Glutamatergic neuron (in vitro differentiated cells): ENCODE results near the gene EYA4. TPM values are rescaled to one million over a fixed set of nuclear protein-coding genes. Genes with fewer than 3 reads are reported as not detected.
A peak's percentile ranks its signal among the peaks of the same experiment; 100 is the strongest.

Experiments
- DNase-seq: peaks from one replicate; pipeline ENCODE4 v3.0.0; 2022
- H3K27ac Mint-ChIP-seq: one replicate; pipeline ENCODE4 v1.8.0; 2020; ENCODE audit warnings: mild to moderate bottlenecking, mixed read lengths, inconsistent platforms; ENCODE audit not compliant: unreplicated experiment
- H3K27me3 Mint-ChIP-seq: one replicate; pipeline ENCODE4 v1.8.0; 2020; ENCODE audit warnings: mild to moderate bottlenecking, moderate library complexity, mixed read lengths, inconsistent platforms; ENCODE audit not compliant: unreplicated experiment
- H3K36me3 Mint-ChIP-seq: one replicate; pipeline ENCODE4 v1.8.0; 2020; ENCODE audit warnings: mild to moderate bottlenecking, mixed read lengths, inconsistent platforms; ENCODE audit not compliant: unreplicated experiment
- H3K4me1 Mint-ChIP-seq: one replicate; pipeline ENCODE4 v1.8.0; 2020; ENCODE audit warnings: mild to moderate bottlenecking, low read depth, mixed read lengths, inconsistent platforms; ENCODE audit not compliant: unreplicated experiment
- H3K4me3 Mint-ChIP-seq: one replicate; pipeline ENCODE4 v1.8.0; 2020; ENCODE audit warnings: mild to moderate bottlenecking, mixed read lengths, inconsistent platforms; ENCODE audit not compliant: unreplicated experiment
- H3K9me3 Mint-ChIP-seq: one replicate; pipeline ENCODE4 v1.8.0; 2020; ENCODE audit warnings: mild to moderate bottlenecking, moderate library complexity, mixed read lengths, inconsistent platforms; ENCODE audit not compliant: unreplicated experiment
- CTCF ChIP-seq: fragments of 200-600 bp; sonication (generic); IDR thresholded peaks from one replicate; pipeline ENCODE4 v1.5.0; 2021; ENCODE audit not compliant: partially characterized antibody, unreplicated experiment
- long read RNA-seq: library from polyadenylated mRNA; unstranded; transcript quantifications from one replicate; pipeline ENCODE4 v2.0.0, GENCODE V29; 2020; ENCODE audit not compliant: unreplicated experiment
- total RNA-seq: library from RNA; stranded (reverse); fragmentation: NEBNext Ultra II Directional; extraction: Animal tissue kit (Norgen Biotek cat#: 25700); gene quantifications from one replicate; pipeline ENCODE4 v1.2.1, GENCODE V29; 2021; ENCODE audit not compliant: unreplicated experiment

The EYA4 gene
- not detected for total RNA-seq
- long read RNA-seq: 0 reads

- H3K27ac Mint-ChIP-seq: no peak within 1 kb of the TSS
Observed at GRCh38 chr6:133241086-133241900, at the start of gene EYA4. TSS of gene EYA4 (plus strand) at chr6:133241357. CDS start at chr6:133274781, 33,424 bp downstream.

GRCh38 chr6:133193396-133193795 lies 47.8 kb upstream of the EYA4 start:
- H3K27me3 Mint-ChIP-seq: peaks cover 3% of the 10 kb centered on the region
- H3K9me3 Mint-ChIP-seq: peaks cover 5% of the 10 kb centered on the region
- no peaks in the 10 kb centered on the region for H3K36me3 Mint-ChIP-seq
- H3K4me1 Mint-ChIP-seq: peaks cover 11% of the 10 kb centered on the region
- no peak overlapping the region for H3K27ac Mint-ChIP-seq
- no peak for TF ChIP-seq CTCF
- DNase-seq: no peak
- no peak overlapping the region for H3K4me3 Mint-ChIP-seq

More at GRCh38 chr6:133241086-133241900, at the start of gene EYA4:
- Mint-ChIP-seq H3K36me3 (no peaks in the 10 kb centered on the region), H3K9me3 (peaks cover 12% of the 10 kb centered on the region), H3K27me3 (peaks cover 37% of the 10 kb centered on the region), H3K4me1 (peaks cover 10% of the 10 kb centered on the region), H3K4me3 (peak within 1 kb of the TSS; percentile 85)
- peak; percentile 36 for DNase-seq
- TF ChIP-seq CTCF: no peak

GRCh38 chr6:133198725-133199124 lies 42.4 kb upstream of the EYA4 start:
- Mint-ChIP-seq H3K4me3 (no peak overlapping the region), H3K4me1 (no peaks in the 10 kb centered on the region), H3K27me3 (peaks cover 2% of the 10 kb centered on the region), H3K36me3 (no peaks in the 10 kb centered on the region), H3K9me3 (no peaks in the 10 kb centered on the region), H3K27ac (no peak overlapping the region)
- DNase-seq: no peak
- no peak for TF ChIP-seq CTCF

- no peak overlapping the region for H3K4me3 Mint-ChIP-seq
- no peaks in the 10 kb centered on the region for H3K4me1 Mint-ChIP-seq
- no peaks in the 10 kb centered on the region for H3K36me3 Mint-ChIP-seq
- H3K27me3 Mint-ChIP-seq: peaks cover 2% of the 10 kb centered on the region
- H3K9me3 Mint-ChIP-seq: no peaks in the 10 kb centered on the region
- DNase-seq: no peak
- no peak for TF ChIP-seq CTCF
- no peak overlapping the region for H3K27ac Mint-ChIP-seq
Observed at GRCh38 chr6:133201231-133201630, 39.9 kb upstream of the EYA4 start.
